ENCODE results near the gene SEMA5A. TPM values are rescaled to one million over a fixed set of nuclear protein-coding genes. Genes with fewer than 3 reads are reported as not detected.

The SEMA5A gene
- polyA plus RNA-seq, 1 of the 3 experiments (the other 2 are of a cell fraction), result 0.58 TPM

DNA sequence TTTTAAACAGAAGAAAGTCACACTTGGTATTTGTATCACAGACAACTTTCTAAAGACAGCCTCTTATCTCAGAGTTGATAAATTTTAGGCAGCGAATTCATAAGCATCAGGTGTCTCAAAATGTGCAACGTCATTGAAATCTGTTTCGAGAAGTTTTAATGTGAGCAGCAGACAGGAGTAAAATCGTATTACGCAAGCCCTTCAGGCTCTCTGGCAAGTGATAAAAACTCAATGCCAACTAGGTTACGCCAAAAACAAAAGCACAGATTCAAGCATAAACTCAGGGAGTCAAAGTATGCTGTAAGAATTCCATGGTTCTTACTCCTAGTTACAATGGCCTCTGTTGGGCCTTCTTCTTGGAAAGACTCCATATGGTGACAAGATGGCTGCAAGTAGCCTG lies 244.7 kb downstream of the SEMA5A start:
- H3K9ac ChIP-seq, result no peak overlapping the region
- H3K4me3 ChIP-seq (ENCODE audit: low read depth in 2 of 2, low read length in 1 of 2), result no peak overlapping the region
- no peak overlapping the region for H3K27ac ChIP-seq (ENCODE audit: low read depth in 2 of 2, low read length in 1 of 2)
- H3K9me3 ChIP-seq, result no peaks in the 10 kb centered on the region
- H3K9me2 ChIP-seq, result no peaks in the 10 kb centered on the region
- no peak for DNase-seq
- WGBS (ENCODE audit: low lambda C conversion rate), result 54% methylated on average over 6 of the region's 6 CpGs
- no peaks in the 10 kb centered on the region for H3K27me3 ChIP-seq (ENCODE audit: insufficient read depth)
- H3K36me3 ChIP-seq (replicated peaks in 1 of 2; ENCODE audit: control insufficient read depth in 1 of 2, insufficient read depth in 2 of 2, low read length in 1 of 2), result no peaks in the 10 kb centered on the region
- TF ChIP-seq TCF12 (IDR thresholded peaks at IDR 0.05), result no peak
- H2AFZ ChIP-seq (ENCODE audit: low read depth), result no peak overlapping the region
- no peaks in the 10 kb centered on the region for H3F3A ChIP-seq (replicated peaks; ENCODE audit: insufficient read depth)
- H3K4me2 ChIP-seq, result no peak overlapping the region
- no peaks in the 10 kb centered on the region for H3K4me1 ChIP-seq (ENCODE audit: control insufficient read depth in 1 of 2, insufficient read depth in 2 of 2, low read depth in 1 of 2, low read length in 1 of 2)
- H4K20me1 ChIP-seq (ENCODE audit: insufficient read depth), result no peaks in the 10 kb centered on the region
- H3K79me2 ChIP-seq (ENCODE audit: insufficient read depth), result no peaks in the 10 kb centered on the region
- POLR2A ChIA-PET, result no interaction called here
- CTCF ChIA-PET, result interaction anchor here (0.6 kb wide), 1 partner anchor 236 kb away, joined by 3 read pairs; no protein-coding TSS in a partner anchor

DNA sequence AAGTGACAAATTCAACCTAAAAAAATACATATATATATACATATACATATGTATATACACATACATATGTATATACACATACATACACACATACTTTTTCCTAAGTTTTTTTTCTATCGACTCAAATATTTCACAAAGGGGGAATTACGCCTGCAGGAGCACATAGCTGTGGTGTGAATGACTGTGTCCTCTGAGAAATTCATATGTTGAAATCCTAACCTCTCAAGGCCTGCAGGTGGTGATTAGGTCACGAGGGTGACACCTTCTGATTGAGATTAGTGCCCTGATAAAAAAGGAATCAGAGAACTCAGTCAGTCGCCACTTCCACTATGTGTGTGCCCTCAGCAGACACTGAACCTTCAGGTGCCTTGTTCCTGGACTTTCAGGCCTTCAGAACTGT lies 248.7 kb downstream of the SEMA5A start:
- no peak overlapping the region for H3K9ac ChIP-seq
- H3K27ac ChIP-seq (ENCODE audit: low read depth in 2 of 2, low read length in 1 of 2), result no peak overlapping the region
- ChIA-PET POLR2A (interaction anchor here (0.6 kb wide), 1 partner anchor 9 kb away, joined by 3 read pairs; no protein-coding TSS in a partner anchor), CTCF (no interaction called here)
- no peaks in the 10 kb centered on the region for H3K9me3 ChIP-seq
- H3K4me1 ChIP-seq (ENCODE audit: control insufficient read depth in 1 of 2, insufficient read depth in 2 of 2, low read depth in 1 of 2, low read length in 1 of 2), result no peaks in the 10 kb centered on the region
- H3F3A ChIP-seq (replicated peaks; ENCODE audit: insufficient read depth), result no peaks in the 10 kb centered on the region
- no peak overlapping the region for H3K4me2 ChIP-seq
- 46% methylated on average over 4 of the region's 4 CpGs for WGBS (ENCODE audit: low lambda C conversion rate)
- H2AFZ ChIP-seq (ENCODE audit: low read depth), result no peak overlapping the region
- H3K36me3 ChIP-seq (replicated peaks in 1 of 2; ENCODE audit: control insufficient read depth in 1 of 2, insufficient read depth in 2 of 2, low read length in 1 of 2), result no peaks in the 10 kb centered on the region
- TF ChIP-seq, protein P1, sequence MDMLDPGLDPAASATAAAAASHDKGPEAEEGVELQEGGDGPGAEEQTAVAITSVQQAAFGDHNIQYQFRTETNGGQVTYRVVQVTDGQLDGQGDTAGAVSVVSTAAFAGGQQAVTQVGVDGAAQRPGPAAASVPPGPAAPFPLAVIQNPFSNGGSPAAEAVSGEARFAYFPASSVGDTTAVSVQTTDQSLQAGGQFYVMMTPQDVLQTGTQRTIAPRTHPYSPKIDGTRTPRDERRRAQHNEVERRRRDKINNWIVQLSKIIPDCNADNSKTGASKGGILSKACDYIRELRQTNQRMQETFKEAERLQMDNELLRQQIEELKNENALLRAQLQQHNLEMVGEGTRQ (IDR thresholded peaks at IDR 0.05; ENCODE audit: borderline replicate concordance, low read depth, low read length), result no peak
- TF ChIP-seq NFIC (IDR thresholded peaks at IDR 0.05; ENCODE audit: borderline replicate concordance), result no peak
- no peak for TF ChIP-seq MXI1 (IDR thresholded peaks at IDR 0.05; ENCODE audit: low read depth, low read length)
- TF ChIP-seq EP300 (IDR thresholded peaks at IDR 0.05; ENCODE audit: borderline replicate concordance in 1 of 2, low read depth in 1 of 2, low read length in 1 of 2), result no peak
- TF ChIP-seq, protein P2, sequence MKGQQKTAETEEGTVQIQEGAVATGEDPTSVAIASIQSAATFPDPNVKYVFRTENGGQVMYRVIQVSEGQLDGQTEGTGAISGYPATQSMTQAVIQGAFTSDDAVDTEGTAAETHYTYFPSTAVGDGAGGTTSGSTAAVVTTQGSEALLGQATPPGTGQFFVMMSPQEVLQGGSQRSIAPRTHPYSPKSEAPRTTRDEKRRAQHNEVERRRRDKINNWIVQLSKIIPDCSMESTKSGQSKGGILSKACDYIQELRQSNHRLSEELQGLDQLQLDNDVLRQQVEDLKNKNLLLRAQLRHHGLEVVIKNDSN (IDR thresholded peaks at IDR 0.05; ENCODE audit: borderline replicate concordance, low read depth), result no peak
- TF ChIP-seq CHD2 (IDR thresholded peaks at IDR 0.05; ENCODE audit: low read length, partially characterized antibody), result no peak
- TF ChIP-seq, protein P3, sequence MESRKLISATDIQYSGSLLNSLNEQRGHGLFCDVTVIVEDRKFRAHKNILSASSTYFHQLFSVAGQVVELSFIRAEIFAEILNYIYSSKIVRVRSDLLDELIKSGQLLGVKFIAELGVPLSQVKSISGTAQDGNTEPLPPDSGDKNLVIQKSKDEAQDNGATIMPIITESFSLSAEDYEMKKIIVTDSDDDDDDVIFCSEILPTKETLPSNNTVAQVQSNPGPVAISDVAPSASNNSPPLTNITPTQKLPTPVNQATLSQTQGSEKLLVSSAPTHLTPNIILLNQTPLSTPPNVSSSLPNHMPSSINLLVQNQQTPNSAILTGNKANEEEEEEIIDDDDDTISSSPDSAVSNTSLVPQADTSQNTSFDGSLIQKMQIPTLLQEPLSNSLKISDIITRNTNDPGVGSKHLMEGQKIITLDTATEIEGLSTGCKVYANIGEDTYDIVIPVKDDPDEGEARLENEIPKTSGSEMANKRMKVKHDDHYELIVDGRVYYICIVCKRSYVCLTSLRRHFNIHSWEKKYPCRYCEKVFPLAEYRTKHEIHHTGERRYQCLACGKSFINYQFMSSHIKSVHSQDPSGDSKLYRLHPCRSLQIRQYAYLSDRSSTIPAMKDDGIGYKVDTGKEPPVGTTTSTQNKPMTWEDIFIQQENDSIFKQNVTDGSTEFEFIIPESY (IDR thresholded peaks at IDR 0.05; ENCODE audit: borderline replicate concordance, low read depth), result no peak
- TF ChIP-seq, protein P4, sequence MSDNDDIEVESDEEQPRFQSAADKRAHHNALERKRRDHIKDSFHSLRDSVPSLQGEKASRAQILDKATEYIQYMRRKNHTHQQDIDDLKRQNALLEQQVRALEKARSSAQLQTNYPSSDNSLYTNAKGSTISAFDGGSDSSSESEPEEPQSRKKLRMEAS (IDR thresholded peaks at IDR 0.05; ENCODE audit: low read depth), result no peak
- TF ChIP-seq GATA2 (CRISPR knock-in tag; IDR thresholded peaks at IDR 0.05), result no peak
- TF ChIP-seq, protein P5, sequence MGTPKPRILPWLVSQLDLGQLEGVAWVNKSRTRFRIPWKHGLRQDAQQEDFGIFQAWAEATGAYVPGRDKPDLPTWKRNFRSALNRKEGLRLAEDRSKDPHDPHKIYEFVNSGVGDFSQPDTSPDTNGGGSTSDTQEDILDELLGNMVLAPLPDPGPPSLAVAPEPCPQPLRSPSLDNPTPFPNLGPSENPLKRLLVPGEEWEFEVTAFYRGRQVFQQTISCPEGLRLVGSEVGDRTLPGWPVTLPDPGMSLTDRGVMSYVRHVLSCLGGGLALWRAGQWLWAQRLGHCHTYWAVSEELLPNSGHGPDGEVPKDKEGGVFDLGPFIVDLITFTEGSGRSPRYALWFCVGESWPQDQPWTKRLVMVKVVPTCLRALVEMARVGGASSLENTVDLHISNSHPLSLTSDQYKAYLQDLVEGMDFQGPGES (IDR thresholded peaks at IDR 0.05; ENCODE audit: low read depth, low read length), result no peak
- no peak for TF ChIP-seq TEAD4 (IDR thresholded peaks at IDR 0.05; ENCODE audit: borderline replicate concordance, insufficient read depth)
- no peak for TF ChIP-seq RXRA (IDR thresholded peaks at IDR 0.05; ENCODE audit: borderline replicate concordance, low read depth)
- no peak for TF ChIP-seq ELF1 (IDR thresholded peaks at IDR 0.05)
- TF ChIP-seq SMC3 (IDR thresholded peaks at IDR 0.05; ENCODE audit: low read depth, low read length), result no peak
- TF ChIP-seq POLR2AphosphoS5 (IDR thresholded peaks at IDR 0.05; ENCODE audit: low read depth, low read length), result no peak
- TF ChIP-seq EZH2phosphoT487 (IDR thresholded peaks at IDR 0.05; ENCODE audit: borderline replicate concordance, low read depth), result no peak
- no peak for TF ChIP-seq TCF12 (IDR thresholded peaks at IDR 0.05)
- DNase-seq, result no peak
- H3K27me3 ChIP-seq (ENCODE audit: insufficient read depth), result no peaks in the 10 kb centered on the region
- H3K79me2 ChIP-seq (ENCODE audit: insufficient read depth), result no peaks in the 10 kb centered on the region
- H3K4me3 ChIP-seq (ENCODE audit: low read depth in 2 of 2, low read length in 1 of 2), result no peak overlapping the region
- no peaks in the 10 kb centered on the region for H3K9me2 ChIP-seq
- no peaks in the 10 kb centered on the region for H4K20me1 ChIP-seq (ENCODE audit: insufficient read depth)
